OCI-LY1 (cell line): ENCODE data around the gene RIPOR2.

ENCODE experiments used
- H2AFZ ChIP-seq: fragments of 200-600 bp; sonication (generic), shearing (Covaris generic); 2 replicates; pipeline ENCODE4 v1.6.0; 2014; ENCODE audit warnings: antibody characterized with exemption, mild to moderate bottlenecking, low read length
- H3F3A ChIP-seq: fragments of 200-600 bp; sonication (generic), shearing (Covaris generic); 2 replicates; pipeline ENCODE4 v1.6.0; 2014; ENCODE audit warnings: mild to moderate bottlenecking, antibody characterized with exemption, low read length, moderate library complexity; ENCODE audit not compliant: insufficient read depth
- H3K27ac ChIP-seq: fragments of 200-600 bp; sonication (generic); 2 replicates; pipeline ENCODE4 v1.5.1; 2014; ENCODE audit warnings: low read length, mixed run types, mild to moderate bottlenecking, low read depth; ENCODE audit not compliant: poor library complexity, severe bottlenecking
- H3K27me3 ChIP-seq: fragments of 200-600 bp; sonication (generic); 2 replicates; pipeline ENCODE4 v1.6.0; 2014; ENCODE audit warnings: antibody characterized with exemption, mild to moderate bottlenecking, low read length, moderate library complexity; ENCODE audit not compliant: insufficient read depth
- H3K36me3 ChIP-seq: fragments of 200-600 bp; sonication (generic); 2 replicates; pipeline ENCODE4 v1.6.1; 2014; ENCODE audit warnings: mild to moderate bottlenecking, antibody characterized with exemption, low read length, moderate library complexity, mixed read lengths; ENCODE audit not compliant: insufficient read depth
- H3K4me1 ChIP-seq: fragments of 200-600 bp; sonication (generic); 2 replicates; pipeline ENCODE4 v1.5.1; 2014; ENCODE audit warnings: mild to moderate bottlenecking, low read length, moderate library complexity; ENCODE audit not compliant: insufficient read depth, severe bottlenecking
- H3K4me2 ChIP-seq: fragments of 200-600 bp; sonication (generic), shearing (Covaris generic); 2 replicates; pipeline ENCODE4 v1.6.1; 2014; ENCODE audit warnings: low read length
- H3K4me3 ChIP-seq: fragments of 200-600 bp; sonication (generic); 2 replicates; pipeline ENCODE4 v1.5.1; 2014; ENCODE audit warnings: low read length, low read depth, mild to moderate bottlenecking, mixed read lengths; ENCODE audit not compliant: poor library complexity, severe bottlenecking
- H3K79me2 ChIP-seq: fragments of 200-600 bp; shearing (Covaris generic); 2 replicates; pipeline ENCODE4 v1.6.1; 2016; ENCODE audit warnings: mixed run types, low read length, mixed read lengths; ENCODE audit not compliant: insufficient read depth
- H3K9ac ChIP-seq: fragments of 200-600 bp; sonication (generic), shearing (Covaris generic); 2 replicates; pipeline ENCODE4 v1.6.1; 2014; ENCODE audit warnings: mild to moderate bottlenecking, low read length, mixed read lengths
- H3K9me2 ChIP-seq: fragments of 200-600 bp; sonication (generic), shearing (Covaris generic); 2 replicates; pipeline ENCODE4 v1.6.1; 2014; ENCODE audit warnings: low read depth, mild to moderate bottlenecking, low read length, mixed read lengths
- H3K9me3 ChIP-seq: fragments of 200-600 bp; shearing (Covaris generic); 2 replicates; pipeline ENCODE4 v1.6.1; 2014; ENCODE audit warnings: low read length, mixed read lengths
- H4K20me1 ChIP-seq: fragments of 200-600 bp; sonication (generic), shearing (Covaris generic); 2 replicates; pipeline ENCODE4 v1.6.0; 2016; ENCODE audit warnings: mild to moderate bottlenecking, low read length; ENCODE audit not compliant: insufficient read depth
- EZH2 ChIP-seq: fragments of 200-600 bp; sonication (generic), shearing (Covaris generic); IDR thresholded peaks from 2 replicates; pipeline ENCODE4 v1.8.0; 2017; ENCODE audit warnings: borderline replicate concordance, mixed run types, mild to moderate bottlenecking, antibody characterized with exemption, low read length, moderate library complexity, mixed read lengths
- TF ChIP-seq, protein P1 (sequence below): fragments of 200-600 bp; sonication (generic), shearing (Covaris generic); IDR thresholded peaks from 2 replicates; pipeline ENCODE4 v1.5.1; 2017; ENCODE audit warnings: mild to moderate bottlenecking, antibody characterized with exemption, low read length, moderate library complexity, mixed read lengths

RIPOR2 gene

DNA sequence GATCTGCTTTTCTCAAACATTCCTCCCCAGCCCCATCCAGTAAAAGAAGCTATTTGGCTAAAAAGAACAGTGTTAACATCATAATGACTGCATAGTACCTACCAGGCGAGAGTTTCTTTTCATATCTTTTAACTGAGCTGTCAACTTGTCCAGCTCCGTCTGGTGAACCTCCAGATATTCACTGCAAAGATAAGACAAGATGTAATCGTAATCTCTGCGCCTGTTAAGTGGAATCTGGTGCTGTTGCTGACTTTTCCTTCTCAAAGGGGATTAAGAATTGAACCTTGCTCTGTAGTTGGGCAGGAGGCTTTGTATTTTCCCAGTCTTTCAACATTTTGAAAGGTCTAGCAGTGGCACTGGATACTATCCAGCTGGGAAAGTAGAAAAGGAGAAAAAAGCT is 63.0 kb downstream of the RIPOR2 start:
- Histone ChIP-seq H3K27ac (no peak overlapping the region), H3K9me3 (peaks cover 7% of the 10 kb centered on the region; the same call in 1 of the 2 replicates), H3K79me2 (no peaks in the 10 kb centered on the region), H3K4me2 (no peak overlapping the region), H3K9me2 (no peaks in the 10 kb centered on the region), H3K4me1 (no peaks in the 10 kb centered on the region), H3K27me3 (no peaks in the 10 kb centered on the region), H2AFZ (no peak overlapping the region), H3K4me3 (no peak overlapping the region), H3K9ac (no peak overlapping the region), H4K20me1 (no peaks in the 10 kb centered on the region), H3F3A (no peaks in the 10 kb centered on the region), H3K36me3 (peaks cover 88% of the 10 kb centered on the region)
- TF ChIP-seq EZH2 = no peak
- TF ChIP-seq, protein P1, sequence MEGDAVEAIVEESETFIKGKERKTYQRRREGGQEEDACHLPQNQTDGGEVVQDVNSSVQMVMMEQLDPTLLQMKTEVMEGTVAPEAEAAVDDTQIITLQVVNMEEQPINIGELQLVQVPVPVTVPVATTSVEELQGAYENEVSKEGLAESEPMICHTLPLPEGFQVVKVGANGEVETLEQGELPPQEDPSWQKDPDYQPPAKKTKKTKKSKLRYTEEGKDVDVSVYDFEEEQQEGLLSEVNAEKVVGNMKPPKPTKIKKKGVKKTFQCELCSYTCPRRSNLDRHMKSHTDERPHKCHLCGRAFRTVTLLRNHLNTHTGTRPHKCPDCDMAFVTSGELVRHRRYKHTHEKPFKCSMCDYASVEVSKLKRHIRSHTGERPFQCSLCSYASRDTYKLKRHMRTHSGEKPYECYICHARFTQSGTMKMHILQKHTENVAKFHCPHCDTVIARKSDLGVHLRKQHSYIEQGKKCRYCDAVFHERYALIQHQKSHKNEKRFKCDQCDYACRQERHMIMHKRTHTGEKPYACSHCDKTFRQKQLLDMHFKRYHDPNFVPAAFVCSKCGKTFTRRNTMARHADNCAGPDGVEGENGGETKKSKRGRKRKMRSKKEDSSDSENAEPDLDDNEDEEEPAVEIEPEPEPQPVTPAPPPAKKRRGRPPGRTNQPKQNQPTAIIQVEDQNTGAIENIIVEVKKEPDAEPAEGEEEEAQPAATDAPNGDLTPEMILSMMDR = no peak

DNA sequence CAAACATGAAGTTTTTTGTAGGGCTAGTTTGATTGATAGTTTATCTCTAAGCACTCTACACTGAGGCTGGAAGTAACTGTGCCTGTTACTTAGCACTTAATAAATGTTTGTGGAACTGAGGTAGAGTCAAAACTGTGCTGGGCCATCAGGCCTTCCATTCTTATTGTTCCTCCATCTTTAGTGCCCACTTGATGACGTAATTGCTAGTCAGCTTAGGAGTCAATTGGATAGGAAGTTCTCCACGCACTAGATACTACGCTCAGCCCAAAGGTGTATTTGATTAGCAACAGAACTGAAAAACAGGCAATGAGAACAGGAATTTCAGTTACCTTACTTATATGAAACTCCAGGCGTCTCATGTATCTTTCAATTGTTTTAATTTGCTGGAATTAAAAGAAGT is 67.0 kb downstream of the RIPOR2 start:
- H4K20me1 ChIP-seq = no peaks in the 10 kb centered on the region
- no peak overlapping the region for H3K27ac ChIP-seq
- no peaks in the 10 kb centered on the region for H3K79me2 ChIP-seq
- no peaks in the 10 kb centered on the region for H3F3A ChIP-seq
- H2AFZ ChIP-seq = no peak overlapping the region
- no peak overlapping the region for H3K4me3 ChIP-seq
- H3K36me3 ChIP-seq = peaks cover 72% of the 10 kb centered on the region
- H3K9me2 ChIP-seq = no peaks in the 10 kb centered on the region
- TF ChIP-seq, protein P1 = no peak
- no peak for TF ChIP-seq EZH2
- H3K9me3 ChIP-seq = no peaks in the 10 kb centered on the region
- H3K4me1 ChIP-seq = peaks cover 13% of the 10 kb centered on the region
- no peak overlapping the region for H3K9ac ChIP-seq
- no peak overlapping the region for H3K4me2 ChIP-seq
- no peaks in the 10 kb centered on the region for H3K27me3 ChIP-seq

DNA sequence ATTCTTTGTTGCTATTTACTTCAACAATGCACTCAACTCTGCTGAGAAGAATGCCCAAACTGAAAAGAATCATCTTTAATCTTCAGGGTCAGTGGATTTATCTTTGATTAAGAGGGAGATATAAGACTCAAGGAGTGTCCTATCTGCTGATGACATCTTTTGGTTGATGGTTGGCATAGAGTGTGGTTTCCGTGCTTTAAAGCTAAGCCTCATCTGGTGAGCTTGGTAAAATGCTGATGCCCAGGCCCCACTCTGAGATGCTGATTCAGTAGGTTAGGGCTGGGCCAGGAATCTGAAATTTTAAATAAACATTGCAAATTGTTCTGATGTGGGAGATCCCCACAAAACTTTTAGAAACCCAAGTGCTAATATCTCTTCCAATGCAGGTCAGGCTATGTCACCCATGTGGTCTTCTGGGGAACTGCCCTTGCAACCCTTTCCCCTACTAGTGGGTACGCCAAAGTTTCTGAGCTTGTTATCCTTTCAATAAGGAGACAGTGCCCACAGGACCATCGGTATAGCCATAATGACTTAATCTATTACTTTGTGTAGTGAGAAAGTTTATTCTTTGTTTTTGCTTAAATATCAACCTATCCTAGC is 68.6 kb downstream of the RIPOR2 start:
- Histone ChIP-seq H3K27ac (no peak overlapping the region), H3K9ac (no peak overlapping the region), H3K9me3 (no peaks in the 10 kb centered on the region), H3K4me3 (no peak overlapping the region), H3K9me2 (no peaks in the 10 kb centered on the region), H3K4me2 (no peak overlapping the region), H2AFZ (no peak overlapping the region), H3K27me3 (no peaks in the 10 kb centered on the region), H3K36me3 (peaks cover 70% of the 10 kb centered on the region), H3K79me2 (no peaks in the 10 kb centered on the region), H3F3A (no peaks in the 10 kb centered on the region), H4K20me1 (no peaks in the 10 kb centered on the region), H3K4me1 (peaks cover 27% of the 10 kb centered on the region)
- TF ChIP-seq, protein P1 = no peak
- no peak for TF ChIP-seq EZH2
